ENCODE results near the gene TECRL. TPM values are rescaled to one million over a fixed set of nuclear protein-coding genes. Genes with fewer than 3 reads are reported as not detected.

The TECRL gene
- total RNA-seq, 4 donors from 2014 or later = not detected

DNA sequence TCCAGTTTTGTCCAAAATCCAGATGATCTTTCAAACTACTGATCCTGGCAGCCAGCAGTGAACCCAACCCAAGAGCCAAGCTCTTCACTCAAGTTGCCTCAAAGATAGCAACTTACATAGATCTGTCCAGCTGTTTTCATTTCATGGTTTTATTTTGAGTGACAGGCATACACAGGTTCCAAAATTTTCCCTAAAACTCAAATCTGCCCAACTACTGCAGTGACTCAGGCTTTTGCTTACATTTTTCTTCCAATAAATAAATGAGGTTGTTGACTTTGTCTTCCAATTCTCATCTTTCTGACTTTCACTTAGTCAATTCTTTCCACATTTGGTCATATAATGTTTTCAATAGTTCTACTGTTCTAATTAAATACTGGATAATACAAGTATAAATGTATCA lies 158.8 kb downstream of the TECRL start:
- TF ChIP-seq POLR2AphosphoS5 (IDR thresholded peaks at IDR 0.05) (no peak), EP300 (IDR thresholded peaks at IDR 0.05) (no peak), POLR2A (IDR thresholded peaks at IDR 0.05) (no peak)
- TF ChIP-seq, protein P1, sequence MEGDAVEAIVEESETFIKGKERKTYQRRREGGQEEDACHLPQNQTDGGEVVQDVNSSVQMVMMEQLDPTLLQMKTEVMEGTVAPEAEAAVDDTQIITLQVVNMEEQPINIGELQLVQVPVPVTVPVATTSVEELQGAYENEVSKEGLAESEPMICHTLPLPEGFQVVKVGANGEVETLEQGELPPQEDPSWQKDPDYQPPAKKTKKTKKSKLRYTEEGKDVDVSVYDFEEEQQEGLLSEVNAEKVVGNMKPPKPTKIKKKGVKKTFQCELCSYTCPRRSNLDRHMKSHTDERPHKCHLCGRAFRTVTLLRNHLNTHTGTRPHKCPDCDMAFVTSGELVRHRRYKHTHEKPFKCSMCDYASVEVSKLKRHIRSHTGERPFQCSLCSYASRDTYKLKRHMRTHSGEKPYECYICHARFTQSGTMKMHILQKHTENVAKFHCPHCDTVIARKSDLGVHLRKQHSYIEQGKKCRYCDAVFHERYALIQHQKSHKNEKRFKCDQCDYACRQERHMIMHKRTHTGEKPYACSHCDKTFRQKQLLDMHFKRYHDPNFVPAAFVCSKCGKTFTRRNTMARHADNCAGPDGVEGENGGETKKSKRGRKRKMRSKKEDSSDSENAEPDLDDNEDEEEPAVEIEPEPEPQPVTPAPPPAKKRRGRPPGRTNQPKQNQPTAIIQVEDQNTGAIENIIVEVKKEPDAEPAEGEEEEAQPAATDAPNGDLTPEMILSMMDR (IDR thresholded peaks at IDR 0.05) = no peak
- no peak overlapping the region for H3K27ac ChIP-seq
- H3K4me3 ChIP-seq = no peak overlapping the region
- no peak for ATAC-seq
- H3K4me1 ChIP-seq = no peaks in the 10 kb centered on the region
- no peaks in the 10 kb centered on the region for H3K9me3 ChIP-seq
- no peaks in the 10 kb centered on the region for H3K27me3 ChIP-seq
- no peaks in the 10 kb centered on the region for H3K36me3 ChIP-seq

DNA sequence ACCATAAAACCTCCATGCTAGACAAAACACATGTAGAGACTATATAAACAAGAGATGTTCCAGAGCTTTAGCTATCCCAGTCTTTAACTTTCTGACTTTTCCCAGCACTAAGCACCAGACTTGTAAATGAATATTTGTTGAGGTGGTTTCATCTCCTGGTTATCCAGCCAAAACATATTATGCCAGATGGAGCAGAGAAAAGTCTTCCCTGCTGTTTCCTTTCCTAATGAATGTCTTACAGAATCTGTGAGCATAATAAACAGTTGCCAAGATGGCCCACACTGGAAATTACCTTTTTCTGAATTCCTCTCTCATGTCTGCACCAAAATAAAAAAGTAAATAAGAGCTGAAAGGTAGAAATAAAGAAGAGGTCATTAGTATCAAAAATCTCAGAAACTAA lies 159.2 kb downstream of the TECRL start:
- TF ChIP-seq POLR2AphosphoS5 (IDR thresholded peaks at IDR 0.05) = no peak
- TF ChIP-seq, protein P1 (IDR thresholded peaks at IDR 0.05) = no peak
- TF ChIP-seq EP300 (IDR thresholded peaks at IDR 0.05) = no peak
- no peak for TF ChIP-seq POLR2A (IDR thresholded peaks at IDR 0.05)
- H3K9me3 ChIP-seq = no peaks in the 10 kb centered on the region
- ATAC-seq = no peak

DNA sequence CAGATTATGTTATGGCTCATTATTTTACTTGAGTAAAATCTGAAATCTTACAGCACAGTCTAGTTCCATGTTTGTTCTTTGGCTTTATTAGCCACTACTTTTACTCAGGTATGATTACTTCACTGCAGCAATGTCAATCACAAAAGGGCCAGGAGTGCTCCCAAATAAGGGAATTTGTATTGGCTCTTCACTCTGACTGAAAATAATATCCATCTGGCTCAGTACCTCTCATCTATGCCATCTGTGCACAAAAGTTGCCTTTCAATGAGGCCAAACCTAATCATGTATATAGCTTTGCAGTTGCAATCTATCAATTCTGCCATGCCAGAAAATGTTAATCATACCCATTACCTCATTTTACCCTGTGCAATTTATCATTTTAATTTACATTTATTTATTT lies 161.1 kb downstream of the TECRL start:
- no peaks in the 10 kb centered on the region for H3K4me1 ChIP-seq
- H3K36me3 ChIP-seq = no peaks in the 10 kb centered on the region
- ATAC-seq = no peak
- H3K27me3 ChIP-seq = no peaks in the 10 kb centered on the region
- TF ChIP-seq EP300 (IDR thresholded peaks at IDR 0.05) (no peak), POLR2A (IDR thresholded peaks at IDR 0.05) (no peak), POLR2AphosphoS5 (IDR thresholded peaks at IDR 0.05) (no peak)
- TF ChIP-seq, protein P1 (IDR thresholded peaks at IDR 0.05) = no peak
- no peak overlapping the region for H3K4me3 ChIP-seq
- H3K27ac ChIP-seq = no peak overlapping the region
- H3K9me3 ChIP-seq = no peaks in the 10 kb centered on the region

More for the DNA sequence above, 159.2 kb downstream of the TECRL start:
- Histone ChIP-seq H3K27ac (no peak overlapping the region), H3K36me3 (no peaks in the 10 kb centered on the region), H3K4me1 (no peaks in the 10 kb centered on the region), H3K4me3 (no peak overlapping the region), H3K27me3 (no peaks in the 10 kb centered on the region)

DNA sequence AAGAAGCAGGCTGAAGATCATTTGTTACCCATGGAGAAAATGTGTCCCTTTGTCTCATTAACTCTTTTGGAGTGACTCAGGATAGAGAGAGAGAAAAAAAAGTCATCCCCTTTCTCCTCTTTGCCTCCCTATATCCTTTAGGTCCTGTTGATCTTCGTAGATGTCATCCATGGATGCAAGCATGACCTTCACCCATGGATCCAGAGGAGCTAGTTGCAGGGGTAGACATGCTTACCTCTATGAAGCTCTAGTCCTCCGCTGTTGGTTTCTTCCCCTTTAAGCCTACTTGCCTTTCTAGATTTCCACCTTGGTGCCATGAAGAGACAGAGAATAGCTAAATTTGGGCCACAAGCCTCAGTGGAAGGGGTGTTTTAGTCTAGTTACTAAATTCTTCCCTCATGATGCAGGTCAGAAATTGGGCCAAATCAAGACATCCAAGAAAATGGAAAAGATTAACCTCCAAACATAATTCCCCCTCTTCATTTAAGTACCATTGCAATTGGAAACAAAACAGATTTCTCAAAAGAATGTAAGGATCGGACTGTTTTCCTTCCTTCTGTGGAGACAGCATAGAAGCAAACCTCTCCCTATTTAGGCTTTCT lies 178.4 kb downstream of the TECRL start:
- Histone ChIP-seq H3K36me3 (no peaks in the 10 kb centered on the region), H3K9me3 (peaks cover 2 to 76% (median 3%) of the 10 kb centered on the region in 3 donors), H3K4me1 (no peaks in the 10 kb centered on the region), H3K4me3 (no peak overlapping the region), H3K27ac (no peak overlapping the region), H3K27me3 (no peaks in the 10 kb centered on the region)
- no peak for ATAC-seq
- WGBS, 2 donors (ENCODE audit: low coverage in 1 of 2) = 49 to 96% methylated on average over 2 of the region's 3 CpGs
- no peak for TF ChIP-seq POLR2A (IDR thresholded peaks at IDR 0.05)
- no peak for TF ChIP-seq EP300 (IDR thresholded peaks at IDR 0.05)
- TF ChIP-seq, protein P1 (IDR thresholded peaks at IDR 0.05) = no peak
- no peak for TF ChIP-seq POLR2AphosphoS5 (IDR thresholded peaks at IDR 0.05)

Small RNA genes lying within 50 kb of the gene (small RNA-seq; reads per million reads assigned to genes)
- 0 reads per million in 4 donors for gene RNU6-191P
